Endodermal cell (in vitro differentiated cells): Measurements from ENCODE around the gene PSME3IP1. TPM values are rescaled to one million over a fixed set of nuclear protein-coding genes. Genes with fewer than 3 reads are reported as not detected.

Source experiments
- DNase-seq: peaks from one replicate; pipeline ENCODE4 v3.0.0-alpha.2; 2017
- H3K27ac ChIP-seq: 2 replicates; pipeline ENCODE4 v1.5.1; 2013; ENCODE audit warnings: mild to moderate bottlenecking, low read depth, low read length, moderate library complexity
- H3K27me3 ChIP-seq: 2 replicates; pipeline ENCODE4 v1.6.1; 2013; ENCODE audit warnings: mild to moderate bottlenecking, low read length, moderate library complexity; ENCODE audit not compliant: insufficient read depth, control insufficient read depth, poor library complexity, severe bottlenecking
- H3K36me3 ChIP-seq: 2 replicates; pipeline ENCODE4 v1.7.0; 2013; ENCODE audit warnings: mild to moderate bottlenecking, low read length, moderate library complexity; ENCODE audit not compliant: control insufficient read depth, insufficient read depth
- H3K4me1 ChIP-seq: one replicate; pipeline ENCODE4 v1.7.0; 2013; ENCODE audit warnings: low read length; ENCODE audit not compliant: control insufficient read depth, insufficient read depth
- H3K4me3 ChIP-seq: 2 replicates; pipeline ENCODE4 v1.5.1; 2013; ENCODE audit warnings: mild to moderate bottlenecking, low read length, moderate library complexity
- H3K9ac ChIP-seq: 2 replicates; pipeline ENCODE4 v1.6.1; 2013; ENCODE audit warnings: mild to moderate bottlenecking, low read length, moderate library complexity; ENCODE audit not compliant: poor library complexity, severe bottlenecking; ENCODE audit errors: extremely low read depth
- H3K9me3 ChIP-seq: 2 replicates; pipeline ENCODE4 v1.6.1; 2013; ENCODE audit warnings: mild to moderate bottlenecking, low read length, moderate library complexity; ENCODE audit not compliant: control insufficient read depth
- H3K27ac Mint-ChIP-seq: 2 replicates; pipeline ENCODE4 v1.8.0; 2020; ENCODE audit warnings: mixed read lengths
- H3K27me3 Mint-ChIP-seq: 2 replicates; pipeline ENCODE4 v1.8.0; 2021; ENCODE audit warnings: mild to moderate bottlenecking, mixed read lengths; ENCODE audit not compliant: insufficient read depth
- H3K36me3 Mint-ChIP-seq: 2 replicates; pipeline ENCODE4 v1.8.0; 2020; ENCODE audit warnings: low read depth, mixed read lengths
- H3K4me1 Mint-ChIP-seq: 2 replicates; pipeline ENCODE4 v1.8.0; 2020; ENCODE audit warnings: mixed read lengths
- H3K4me3 Mint-ChIP-seq: 2 replicates; pipeline ENCODE4 v1.8.0; 2020; ENCODE audit warnings: mild to moderate bottlenecking, moderate library complexity, mixed read lengths
- H3K9me3 Mint-ChIP-seq: 2 replicates; pipeline ENCODE4 v1.8.0; 2020; ENCODE audit warnings: mild to moderate bottlenecking, mixed read lengths
- WGBS, 2 experiments: methylation state at CpG; one replicate each; pipeline versions ENCODE4 v1.1.5 to v1.1.7; 2013; ENCODE audit warnings: missing lambda C conversion rate in 2 of 2, mixed read lengths in 1 of 2; ENCODE audit not compliant: insufficient coverage in 1 of 2, insufficient read length in 1 of 2; 5-methylcytosine and 5-hydroxymethylcytosine counted together
- total RNA-seq, 2 donors: library from RNA; stranded (reverse); fragmentation: NEBNext Ultra II Directional in 1 of 2; extraction: Animal tissue kit (Norgen Biotek cat#: 25700) in 1 of 2; gene quantifications; 2 replicates in 1 of 2; 3 replicates in 1 of 2; pipeline ENCODE4 v1.2.1, GENCODE V29; 2021
- TF ChIP-seq, protein P1 (sequence below): fragments of 200-600 bp; sonication (generic); conservative IDR thresholded peaks from 2 replicates; pipeline ENCODE4 v1.5.0; 2021; ENCODE audit warnings: antibody characterized with exemption, mild to moderate bottlenecking

The PSME3IP1 gene
- total RNA-seq, 2 donors from 2014 or later, result 94.2 to 102 TPM

DNA sequence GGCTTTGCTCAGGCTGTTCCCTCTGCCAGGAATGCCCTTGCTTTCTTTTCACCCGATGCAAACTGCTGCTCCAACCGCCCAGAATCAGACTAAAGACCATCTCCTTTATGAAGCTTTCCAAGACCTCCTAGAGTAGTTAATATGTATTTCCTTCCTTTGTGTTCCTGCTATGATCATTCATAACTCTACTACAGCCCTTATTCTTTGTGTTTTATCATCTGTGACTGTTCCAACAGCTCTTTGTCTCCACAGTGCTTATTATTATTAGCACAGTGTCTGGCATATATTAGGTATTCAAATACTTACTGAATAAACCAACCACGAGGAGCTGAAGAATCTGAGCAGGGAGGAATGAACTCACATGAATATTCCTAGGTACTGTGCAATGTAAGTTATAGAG, 7.6 kb downstream of the PSME3IP1 start:
- WGBS, 2 experiments, result 86% methylated on average over 3 of the region's 3 CpGs; no CpG with 5 or more reads in 1 of the 2 experiments
- H3K9me3 Mint-ChIP-seq, result no peaks in the 10 kb centered on the region
- peaks cover 23% of the 10 kb centered on the region for H3K36me3 Mint-ChIP-seq
- peaks cover 4% of the 10 kb centered on the region for H3K27me3 ChIP-seq
- H3K27ac Mint-ChIP-seq, result no peak overlapping the region
- no peak overlapping the region for H3K9ac ChIP-seq
- H3K4me3 ChIP-seq, result peak overlapping the region; percentile 64
- H3K27ac ChIP-seq, result peak overlapping the region; percentile 62
- H3K4me1 Mint-ChIP-seq, result peaks cover 22% of the 10 kb centered on the region
- peaks cover 13% of the 10 kb centered on the region for H3K4me1 ChIP-seq
- TF ChIP-seq, protein P1, sequence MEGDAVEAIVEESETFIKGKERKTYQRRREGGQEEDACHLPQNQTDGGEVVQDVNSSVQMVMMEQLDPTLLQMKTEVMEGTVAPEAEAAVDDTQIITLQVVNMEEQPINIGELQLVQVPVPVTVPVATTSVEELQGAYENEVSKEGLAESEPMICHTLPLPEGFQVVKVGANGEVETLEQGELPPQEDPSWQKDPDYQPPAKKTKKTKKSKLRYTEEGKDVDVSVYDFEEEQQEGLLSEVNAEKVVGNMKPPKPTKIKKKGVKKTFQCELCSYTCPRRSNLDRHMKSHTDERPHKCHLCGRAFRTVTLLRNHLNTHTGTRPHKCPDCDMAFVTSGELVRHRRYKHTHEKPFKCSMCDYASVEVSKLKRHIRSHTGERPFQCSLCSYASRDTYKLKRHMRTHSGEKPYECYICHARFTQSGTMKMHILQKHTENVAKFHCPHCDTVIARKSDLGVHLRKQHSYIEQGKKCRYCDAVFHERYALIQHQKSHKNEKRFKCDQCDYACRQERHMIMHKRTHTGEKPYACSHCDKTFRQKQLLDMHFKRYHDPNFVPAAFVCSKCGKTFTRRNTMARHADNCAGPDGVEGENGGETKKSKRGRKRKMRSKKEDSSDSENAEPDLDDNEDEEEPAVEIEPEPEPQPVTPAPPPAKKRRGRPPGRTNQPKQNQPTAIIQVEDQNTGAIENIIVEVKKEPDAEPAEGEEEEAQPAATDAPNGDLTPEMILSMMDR, result no peak
- H3K36me3 ChIP-seq, result peaks cover 11% of the 10 kb centered on the region
- no peak overlapping the region for H3K4me3 Mint-ChIP-seq
- no peak for DNase-seq
- H3K27me3 Mint-ChIP-seq, result peaks cover 76% of the 10 kb centered on the region
- no peaks in the 10 kb centered on the region for H3K9me3 ChIP-seq

DNA sequence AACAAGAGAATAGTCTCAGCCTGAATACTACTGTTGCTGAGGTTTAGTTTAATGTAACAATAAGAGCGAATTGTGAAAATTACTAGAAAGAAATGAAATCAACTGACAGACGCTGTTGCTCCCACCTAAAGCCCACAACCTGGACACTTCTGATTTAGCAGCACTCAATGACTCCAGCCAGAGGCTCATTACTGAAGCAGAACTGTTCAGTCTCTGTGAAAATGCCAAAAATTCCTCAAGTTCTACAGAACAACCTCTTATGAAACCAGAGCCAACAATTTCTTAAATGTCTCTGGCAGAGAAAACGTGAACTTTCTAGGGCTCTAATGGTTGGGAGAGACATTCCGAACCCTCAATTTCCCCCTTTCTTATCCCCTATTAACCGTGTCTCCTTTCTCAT, 9.9 kb downstream of the PSME3IP1 start:
- Mint-ChIP-seq H3K36me3 (peaks cover 46% of the 10 kb centered on the region), H3K27me3 (peaks cover 59% of the 10 kb centered on the region), H3K4me3 (no peak overlapping the region), H3K9me3 (no peaks in the 10 kb centered on the region), H3K4me1 (peaks cover 31% of the 10 kb centered on the region), H3K27ac (no peak overlapping the region)
- peaks cover 4% of the 10 kb centered on the region for H3K27me3 ChIP-seq
- H3K36me3 ChIP-seq, result peaks cover 34% of the 10 kb centered on the region
- TF ChIP-seq, protein P1, result no peak
- no peak overlapping the region for H3K27ac ChIP-seq
- no peak for DNase-seq
- WGBS, 2 experiments, result 92 to 96% methylated on average over 4 to 5 of the region's 5 CpGs
- H3K9me3 ChIP-seq, result no peaks in the 10 kb centered on the region
- no peak overlapping the region for H3K4me3 ChIP-seq
- peaks cover 13% of the 10 kb centered on the region for H3K4me1 ChIP-seq
- no peak overlapping the region for H3K9ac ChIP-seq

DNA sequence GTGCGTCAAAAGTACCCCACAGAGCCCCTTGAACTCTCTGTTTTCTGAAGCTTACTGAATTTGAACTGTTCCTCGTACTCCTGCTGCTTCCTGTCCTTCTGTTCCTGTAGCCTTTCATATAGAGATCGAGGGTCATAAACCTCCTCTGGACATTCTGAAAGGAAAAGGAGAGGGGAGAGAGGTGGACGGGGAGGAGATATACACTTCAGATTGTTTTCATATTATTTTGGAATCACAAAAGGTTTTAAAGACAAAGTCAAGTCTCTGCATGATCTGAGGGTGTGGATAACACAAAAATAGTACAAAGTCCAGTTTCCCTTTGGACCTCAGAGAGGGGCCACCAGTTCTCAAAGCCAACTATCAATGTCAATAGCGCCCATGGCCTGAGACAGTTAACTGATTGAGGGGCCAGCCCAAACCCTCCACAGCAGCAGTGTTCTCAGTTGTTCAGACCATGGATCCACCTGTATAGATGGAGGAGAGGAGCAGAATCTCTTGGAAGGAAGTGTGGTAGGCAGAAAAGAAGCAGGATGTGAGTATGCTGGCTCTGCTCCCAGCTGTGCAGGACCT, 13.0 kb downstream of the PSME3IP1 start:
- no peak overlapping the region for H3K4me3 ChIP-seq
- Mint-ChIP-seq H3K27me3 (peaks cover 44% of the 10 kb centered on the region), H3K36me3 (peaks cover 56% of the 10 kb centered on the region), H3K4me1 (peaks cover 18% of the 10 kb centered on the region), H3K4me3 (no peak overlapping the region), H3K27ac (no peak overlapping the region), H3K9me3 (no peaks in the 10 kb centered on the region)
- WGBS, 2 experiments, result 87 to 93% methylated on average over 4 to 5 of the region's 5 CpGs
- H3K27ac ChIP-seq, result no peak overlapping the region
- peaks cover 49% of the 10 kb centered on the region for H3K36me3 ChIP-seq
- TF ChIP-seq, protein P1, result no peak
- H3K9ac ChIP-seq, result no peak overlapping the region
- H3K9me3 ChIP-seq, result no peaks in the 10 kb centered on the region
- peaks cover 4% of the 10 kb centered on the region for H3K27me3 ChIP-seq
- no peaks in the 10 kb centered on the region for H3K4me1 ChIP-seq
- DNase-seq, result no peak
